Activated T-helper 2 cell treated with anti-CD3 and anti-CD28 coated beads, Interferon-gamma antibody, Interleukin-2, Interleukin-4, amounts not matched to agents 10 μg/mL and 5 μg/mL and 100 μg/mL, durations not matched to agents 14 hours and 24 hours and 36 hours (primary cell): ENCODE results near the gene LHFPL2. TPM values are rescaled to one million over a fixed set of nuclear protein-coding genes. Genes with fewer than 3 reads are reported as not detected.
"Not testable (repeated sequence)": the region's sequence is repeated elsewhere in the genome, so short reads cannot be mapped to it uniquely, and the experiment has no call there.

Source experiments
- DNase-seq: peaks from one replicate; pipeline ENCODE4 v3.0.0; 2021; ENCODE audit warnings: low spot score
- H3K27ac Mint-ChIP-seq: one replicate; pipeline ENCODE4 v1.8.0; 2021; ENCODE audit warnings: mixed read lengths
- H3K27me3 Mint-ChIP-seq: one replicate; pipeline ENCODE4 v1.8.0; 2021; ENCODE audit warnings: low read depth, mixed read lengths
- H3K36me3 Mint-ChIP-seq: one replicate; pipeline ENCODE4 v1.8.0; 2021; ENCODE audit warnings: low read depth, mixed read lengths
- H3K4me1 Mint-ChIP-seq: one replicate; pipeline ENCODE4 v1.8.0; 2021; ENCODE audit warnings: low read depth, mixed read lengths
- H3K4me3 Mint-ChIP-seq: one replicate; pipeline ENCODE4 v1.8.0; 2021; ENCODE audit warnings: low read depth, mild to moderate bottlenecking, moderate library complexity, mixed read lengths
- H3K9me3 Mint-ChIP-seq: one replicate; pipeline ENCODE4 v1.8.0; 2021; ENCODE audit warnings: mixed read lengths
- intact Hi-C: fragments of 100-400 bp; cut with micrococcal nuclease; formaldehyde crosslinking; loops from one replicate; pipeline ENCODE4 v1.15.1; 2023
- total RNA-seq: library from RNA; stranded (reverse); gene quantifications from 2 replicates; pipeline ENCODE4 v1.2.3, GENCODE V29; 2022

LHFPL2 gene
- total RNA-seq, 1 donor from 2014 or later: 0.16 TPM

DNA sequence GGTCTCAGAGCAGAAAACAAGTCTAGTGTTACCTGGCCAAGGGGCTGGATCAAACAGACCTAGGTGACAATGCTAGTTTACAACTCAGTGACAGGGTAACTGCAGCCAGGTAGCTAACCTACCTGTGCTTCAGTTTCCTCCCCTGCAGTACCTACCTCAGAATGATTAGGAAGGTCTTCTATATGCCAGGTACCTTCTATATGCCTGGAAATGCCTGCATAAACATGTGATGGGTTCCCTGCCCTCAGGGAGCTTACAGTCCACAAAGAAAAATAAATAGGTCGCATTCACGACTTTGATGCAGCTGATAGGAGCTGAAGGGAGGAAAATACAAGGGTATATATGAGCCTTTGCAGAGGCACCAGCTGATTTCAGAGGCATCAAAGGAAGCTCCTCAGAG lies 16.1 kb downstream of the LHFPL2 start:
- Mint-ChIP-seq H3K9me3 (no peaks in the 10 kb centered on the region), H3K4me3 (no peak overlapping the region), H3K4me1 (no peaks in the 10 kb centered on the region), H3K27ac (no peak overlapping the region), H3K36me3 (no peaks in the 10 kb centered on the region), H3K27me3 (peaks cover under 1% of the 10 kb centered on the region)
- intact Hi-C loops: no loop called here
- no peak for DNase-seq

DNA sequence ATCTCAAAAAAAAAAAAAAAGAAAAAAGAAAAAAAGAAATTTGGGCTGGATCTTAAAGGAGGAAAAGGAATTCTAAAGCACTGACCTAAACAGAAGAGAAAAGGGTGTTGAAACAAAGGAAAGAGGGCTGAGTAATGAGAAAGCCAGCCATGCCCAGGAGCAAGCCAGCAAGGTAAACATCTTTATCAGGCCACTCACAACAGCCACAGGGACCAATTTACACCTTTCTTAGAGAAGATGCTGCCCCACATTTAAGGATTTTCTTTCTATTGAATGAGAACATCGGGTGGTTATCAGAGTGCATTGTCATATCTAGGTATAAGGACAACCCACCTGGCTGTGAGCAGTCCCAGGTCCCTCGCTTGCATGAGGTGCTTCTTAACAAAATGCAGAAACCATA lies 16.6 kb downstream of the LHFPL2 start:
- Mint-ChIP-seq H3K27ac (no peak overlapping the region), H3K4me3 (no peak overlapping the region), H3K36me3 (no peaks in the 10 kb centered on the region), H3K4me1 (no peaks in the 10 kb centered on the region), H3K27me3 (peaks cover 2% of the 10 kb centered on the region), H3K9me3 (no peaks in the 10 kb centered on the region)
- intact Hi-C loops: no loop called here
- DNase-seq: no peak

DNA sequence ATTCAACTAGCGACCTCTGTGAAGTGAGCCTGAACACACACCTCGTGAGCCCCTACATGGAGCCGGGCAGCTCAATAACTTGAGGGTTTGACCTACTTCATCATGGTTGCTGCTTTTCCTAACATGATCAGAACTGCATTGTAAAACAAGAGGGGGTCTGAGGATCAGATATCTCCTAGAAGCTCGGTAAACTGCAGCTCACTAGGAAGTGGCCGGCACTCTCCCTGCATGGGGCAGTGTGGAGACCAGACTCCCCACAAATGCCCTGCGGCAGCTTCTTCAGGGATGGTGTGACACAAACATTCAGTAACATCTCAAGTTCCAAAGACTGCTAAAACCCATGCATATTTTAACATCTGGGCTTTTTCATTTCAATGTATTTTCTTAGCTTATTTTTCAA lies 18.5 kb downstream of the LHFPL2 start:
- Mint-ChIP-seq H3K36me3 (no peaks in the 10 kb centered on the region), H3K27ac (no peak overlapping the region), H3K4me1 (no peaks in the 10 kb centered on the region), H3K27me3 (peaks cover 2% of the 10 kb centered on the region), H3K4me3 (no peak overlapping the region), H3K9me3 (no peaks in the 10 kb centered on the region)
- intact Hi-C loops: no loop called here
- no peak for DNase-seq

DNA sequence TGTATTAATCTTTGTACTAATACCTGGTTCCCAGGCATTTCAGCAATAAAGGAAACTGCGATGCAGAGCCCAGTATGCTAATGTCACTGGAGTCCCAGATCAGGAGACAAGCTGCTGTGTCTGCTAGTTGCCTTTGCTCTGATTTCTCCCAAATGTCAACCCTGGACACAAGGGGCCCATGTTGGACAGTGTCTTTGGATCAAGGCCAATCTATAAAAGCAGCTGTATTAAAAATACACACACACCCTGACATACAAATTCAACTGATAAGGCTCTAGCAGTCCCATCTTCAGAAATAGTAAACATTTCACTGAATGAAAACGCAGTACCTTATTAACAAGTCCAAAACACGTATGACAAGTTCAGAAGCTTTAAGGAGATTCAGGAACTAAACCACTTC lies 18.9 kb downstream of the LHFPL2 start:
- no peaks in the 10 kb centered on the region for H3K36me3 Mint-ChIP-seq
- H3K27me3 Mint-ChIP-seq: peaks cover 2% of the 10 kb centered on the region
- H3K9me3 Mint-ChIP-seq: no peaks in the 10 kb centered on the region
- H3K27ac Mint-ChIP-seq: no peak overlapping the region
- DNase-seq: no peak
- intact Hi-C loops: no loop called here
- H3K4me1 Mint-ChIP-seq: no peaks in the 10 kb centered on the region
- H3K4me3 Mint-ChIP-seq: no peak overlapping the region

DNA sequence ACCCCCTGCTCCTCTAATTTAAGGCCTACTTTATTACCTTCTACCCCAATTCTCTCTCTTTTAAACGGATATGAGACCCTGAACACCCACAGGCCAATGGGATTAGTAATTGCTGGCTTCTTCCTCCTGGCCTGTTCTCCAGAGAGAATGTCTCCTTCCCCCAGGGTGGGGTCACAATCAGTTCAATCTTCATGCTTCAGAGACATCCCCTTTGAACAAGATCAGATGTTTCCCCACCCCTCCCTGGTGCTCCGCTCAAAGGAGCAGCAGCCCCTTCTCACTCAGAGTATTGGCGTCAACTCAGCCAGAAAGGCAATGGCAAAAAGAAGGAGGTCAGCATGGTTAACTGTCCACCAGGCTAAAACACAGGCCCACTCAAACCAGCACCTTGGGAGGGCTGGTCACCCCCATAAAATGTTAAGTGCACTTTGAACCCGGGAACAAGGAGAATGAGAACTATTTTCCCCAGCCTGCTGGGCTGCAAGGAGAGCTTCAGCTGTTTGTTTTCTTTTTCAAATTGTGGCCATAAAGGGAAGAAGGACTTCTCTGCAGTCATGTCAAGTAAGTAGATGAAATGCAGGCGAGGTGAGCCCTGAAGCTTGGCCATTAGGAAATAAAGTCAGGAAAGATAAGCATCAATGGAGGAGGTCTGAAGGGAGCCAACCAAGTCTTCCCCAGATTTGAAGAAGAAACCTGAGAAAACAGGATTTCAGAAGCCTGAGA lies 20.1 kb downstream of the LHFPL2 start:
- H3K9me3 Mint-ChIP-seq: no peaks in the 10 kb centered on the region
- no peak overlapping the region for H3K4me3 Mint-ChIP-seq
- intact Hi-C loops: no loop called here
- no peak overlapping the region for H3K27ac Mint-ChIP-seq
- H3K27me3 Mint-ChIP-seq: peaks cover 2% of the 10 kb centered on the region
- DNase-seq: no peak
- H3K36me3 Mint-ChIP-seq: no peaks in the 10 kb centered on the region
- no peaks in the 10 kb centered on the region for H3K4me1 Mint-ChIP-seq

DNA sequence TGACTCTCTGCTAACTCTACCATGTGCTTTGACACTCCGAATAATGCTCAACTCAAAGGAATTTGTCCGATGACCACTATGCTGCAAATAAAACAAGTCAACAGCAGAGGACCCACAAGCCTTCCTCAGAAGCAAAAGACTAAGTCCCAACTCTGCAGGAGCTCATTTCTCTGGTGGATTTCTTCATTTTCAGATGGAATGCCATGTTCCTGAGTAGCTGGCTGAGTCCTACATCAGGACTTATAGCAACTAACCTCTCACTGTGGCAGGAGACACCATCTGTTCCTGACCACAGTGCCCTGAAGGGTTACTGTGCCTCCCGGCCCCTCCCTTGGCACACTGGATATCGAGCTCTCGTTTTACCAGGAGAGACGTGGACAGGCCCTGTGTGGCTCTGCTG lies 20.8 kb downstream of the LHFPL2 start:
- Mint-ChIP-seq H3K36me3 (no peaks in the 10 kb centered on the region), H3K4me3 (no peak overlapping the region), H3K9me3 (no peaks in the 10 kb centered on the region), H3K27ac (no peak overlapping the region), H3K4me1 (no peaks in the 10 kb centered on the region), H3K27me3 (peaks cover 3% of the 10 kb centered on the region)
- intact Hi-C loops: no loop called here
- DNase-seq: no peak

DNA sequence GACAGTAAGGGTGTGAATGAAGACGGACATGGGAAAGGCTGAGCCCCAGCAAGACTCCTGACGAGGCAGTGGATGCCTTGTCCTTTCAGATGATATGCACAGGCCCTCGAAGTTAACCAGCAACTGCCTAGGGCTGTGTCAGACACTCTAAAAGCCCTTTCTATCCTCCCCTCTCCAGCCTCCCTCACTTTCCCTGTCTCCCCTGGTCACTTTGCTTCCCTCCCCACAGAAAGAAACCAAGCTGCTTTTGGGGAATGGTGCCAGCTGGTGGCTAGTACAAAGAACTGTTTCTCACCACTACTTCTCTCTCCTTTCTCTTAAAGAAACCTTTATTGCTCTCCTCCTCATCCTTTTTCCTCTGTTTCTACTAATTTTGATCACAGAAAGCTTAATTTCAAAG lies 21.4 kb downstream of the LHFPL2 start:
- Mint-ChIP-seq H3K4me3 (no peak overlapping the region), H3K27ac (no peak overlapping the region), H3K27me3 (peaks cover 5% of the 10 kb centered on the region), H3K36me3 (no peaks in the 10 kb centered on the region), H3K9me3 (no peaks in the 10 kb centered on the region), H3K4me1 (no peaks in the 10 kb centered on the region)
- no peak for DNase-seq
- intact Hi-C loops: no loop called here

DNA sequence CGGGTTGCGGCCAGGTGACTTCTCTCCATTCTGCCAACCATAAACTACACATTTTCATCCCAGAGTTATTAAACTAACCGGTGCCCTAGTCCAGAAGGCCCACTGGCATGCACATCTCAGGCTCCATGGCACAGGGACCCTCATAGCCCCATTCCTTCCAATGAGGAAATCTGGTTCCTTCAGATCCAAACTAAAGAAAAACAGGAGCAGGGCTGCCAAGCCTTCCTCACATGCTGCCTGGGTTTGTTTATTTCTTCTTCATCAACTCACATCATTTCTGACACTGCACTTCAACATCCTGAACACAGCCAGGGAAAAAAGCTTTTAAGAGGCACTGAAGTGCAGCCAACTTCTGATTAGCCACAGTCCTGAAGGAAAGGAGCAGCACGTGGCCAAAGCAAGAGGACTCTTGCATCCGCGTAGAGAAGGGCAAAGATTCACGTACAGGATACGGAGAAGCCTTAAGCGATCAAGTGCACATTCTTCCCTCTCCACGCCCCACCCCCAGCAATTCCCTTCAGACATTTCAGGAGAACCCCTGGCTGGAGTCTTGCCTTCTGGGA lies 22.5 kb downstream of the LHFPL2 start:
- Mint-ChIP-seq H3K27ac (no peak overlapping the region), H3K4me3 (no peak overlapping the region), H3K4me1 (no peaks in the 10 kb centered on the region), H3K9me3 (no peaks in the 10 kb centered on the region), H3K27me3 (peaks cover 5% of the 10 kb centered on the region), H3K36me3 (no peaks in the 10 kb centered on the region)
- intact Hi-C loops: no loop called here
- no peak for DNase-seq

DNA sequence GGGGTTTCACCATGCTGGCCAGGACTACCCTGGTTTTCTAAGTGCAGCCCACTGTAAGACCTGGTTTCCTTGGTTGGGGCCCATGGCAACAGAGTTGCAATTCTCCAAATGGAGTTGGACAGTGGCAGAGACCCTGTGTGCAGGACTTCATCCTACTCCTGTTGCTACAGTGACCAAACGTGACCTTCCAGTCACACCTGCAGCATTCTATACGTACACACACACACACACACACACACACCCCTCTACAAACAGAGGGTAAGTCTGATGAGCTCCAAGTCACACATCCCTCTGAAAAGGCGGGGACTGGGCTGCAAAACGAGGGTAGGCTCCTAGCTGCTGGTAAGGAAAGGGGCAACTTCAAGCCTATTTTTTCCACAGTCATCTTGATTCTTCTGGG lies 23.6 kb downstream of the LHFPL2 start:
- no peaks in the 10 kb centered on the region for H3K9me3 Mint-ChIP-seq
- H3K27ac Mint-ChIP-seq: no peak overlapping the region
- H3K27me3 Mint-ChIP-seq: peaks cover 5% of the 10 kb centered on the region
- no peaks in the 10 kb centered on the region for H3K36me3 Mint-ChIP-seq
- H3K4me3 Mint-ChIP-seq: no peak overlapping the region
- intact Hi-C loops: no loop called here
- H3K4me1 Mint-ChIP-seq: no peaks in the 10 kb centered on the region
- DNase-seq: no peak

DNA sequence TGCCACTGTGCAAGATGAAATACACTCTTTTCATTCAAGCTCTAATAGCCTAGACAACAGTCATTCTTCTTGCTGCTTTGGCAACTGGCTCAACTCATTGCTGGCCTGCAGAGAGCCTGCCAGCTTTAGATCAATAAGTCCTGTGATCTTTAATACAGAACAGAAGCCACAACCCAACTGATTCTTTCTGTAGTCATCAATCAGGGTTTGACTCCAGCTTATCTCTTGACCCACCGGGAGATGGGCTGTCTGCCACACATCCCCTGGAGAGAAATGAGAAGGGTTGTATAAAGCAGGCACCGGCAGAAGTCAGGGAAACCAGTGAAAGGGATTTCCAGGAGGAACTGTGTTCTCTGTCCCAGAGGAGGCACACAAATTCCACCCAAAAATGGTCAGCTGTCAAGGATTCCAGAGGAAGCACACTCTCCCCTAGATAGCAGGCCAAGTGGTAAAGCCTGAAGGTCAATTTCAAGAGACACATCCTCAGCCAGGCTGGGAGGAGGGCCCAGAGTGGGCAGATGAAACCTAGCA lies 24.5 kb downstream of the LHFPL2 start:
- no peaks in the 10 kb centered on the region for H3K4me1 Mint-ChIP-seq
- DNase-seq: no peak
- peaks cover 5% of the 10 kb centered on the region for H3K27me3 Mint-ChIP-seq
- no peak overlapping the region for H3K27ac Mint-ChIP-seq
- H3K36me3 Mint-ChIP-seq: no peaks in the 10 kb centered on the region
- intact Hi-C loops: no loop called here
- H3K4me3 Mint-ChIP-seq: no peak overlapping the region
- H3K9me3 Mint-ChIP-seq: no peaks in the 10 kb centered on the region

DNA sequence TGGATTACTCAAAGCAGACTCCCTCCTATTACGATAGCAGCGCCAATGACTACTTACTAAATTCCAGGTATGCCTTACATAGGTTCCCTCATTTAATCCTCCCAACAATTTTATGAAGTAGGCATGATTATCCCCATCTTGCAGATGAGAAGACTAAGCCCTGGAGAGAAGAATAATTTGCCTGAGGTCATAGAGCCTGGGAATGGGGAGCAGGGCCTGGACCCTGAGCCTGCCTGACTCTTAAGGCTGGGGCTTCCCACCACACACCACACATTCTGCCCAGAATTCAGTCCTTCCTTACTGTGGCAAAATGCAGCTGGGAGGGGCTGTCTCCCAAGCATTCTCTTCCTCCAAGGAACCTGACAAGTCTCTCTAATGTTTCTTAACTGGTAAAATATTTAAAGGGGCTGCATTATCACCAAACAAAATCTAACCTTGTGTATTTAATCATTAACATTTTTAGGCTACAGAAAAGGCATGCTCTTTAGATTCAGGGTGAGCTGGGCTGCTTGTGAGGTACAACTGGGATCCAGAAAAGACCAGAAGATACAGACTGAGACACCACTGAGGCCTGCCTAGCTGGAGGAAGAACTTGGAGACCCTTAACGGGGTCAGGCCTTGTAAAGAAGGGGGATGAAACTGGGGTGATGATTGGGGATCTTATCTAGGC lies 26.1 kb downstream of the LHFPL2 start:
- H3K36me3 Mint-ChIP-seq: no peaks in the 10 kb centered on the region
- peaks cover 4% of the 10 kb centered on the region for H3K27me3 Mint-ChIP-seq
- no peak overlapping the region for H3K27ac Mint-ChIP-seq
- H3K9me3 Mint-ChIP-seq: no peaks in the 10 kb centered on the region
- intact Hi-C loops: no loop called here
- H3K4me1 Mint-ChIP-seq: no peaks in the 10 kb centered on the region
- no peak for DNase-seq
- no peak overlapping the region for H3K4me3 Mint-ChIP-seq

DNA sequence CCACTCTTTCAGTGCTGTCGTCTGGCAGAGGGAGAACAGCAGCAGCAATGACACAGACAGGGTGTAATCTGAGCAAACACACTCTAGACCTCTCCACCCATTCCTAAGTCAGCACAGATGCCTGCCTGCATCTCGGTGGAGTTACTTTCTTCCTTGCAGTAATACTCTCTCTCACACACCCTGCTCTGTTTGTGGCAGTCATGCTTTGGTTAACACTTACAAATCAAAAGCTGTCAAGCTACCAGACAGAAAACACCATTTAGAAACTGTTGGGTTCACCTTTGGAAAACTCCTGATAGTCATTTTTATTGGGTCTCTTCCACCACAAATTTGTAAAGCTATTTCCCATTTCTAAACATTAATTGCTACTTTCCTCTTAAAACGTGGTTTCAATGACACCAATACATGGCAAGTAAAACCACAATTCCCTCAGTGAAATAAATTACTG lies 27.3 kb downstream of the LHFPL2 start:
- no peaks in the 10 kb centered on the region for H3K4me1 Mint-ChIP-seq
- no peak overlapping the region for H3K27ac Mint-ChIP-seq
- no peaks in the 10 kb centered on the region for H3K36me3 Mint-ChIP-seq
- intact Hi-C loops: no loop called here
- no peaks in the 10 kb centered on the region for H3K9me3 Mint-ChIP-seq
- H3K27me3 Mint-ChIP-seq: peaks cover 3% of the 10 kb centered on the region
- no peak for DNase-seq
- H3K4me3 Mint-ChIP-seq: no peak overlapping the region

DNA sequence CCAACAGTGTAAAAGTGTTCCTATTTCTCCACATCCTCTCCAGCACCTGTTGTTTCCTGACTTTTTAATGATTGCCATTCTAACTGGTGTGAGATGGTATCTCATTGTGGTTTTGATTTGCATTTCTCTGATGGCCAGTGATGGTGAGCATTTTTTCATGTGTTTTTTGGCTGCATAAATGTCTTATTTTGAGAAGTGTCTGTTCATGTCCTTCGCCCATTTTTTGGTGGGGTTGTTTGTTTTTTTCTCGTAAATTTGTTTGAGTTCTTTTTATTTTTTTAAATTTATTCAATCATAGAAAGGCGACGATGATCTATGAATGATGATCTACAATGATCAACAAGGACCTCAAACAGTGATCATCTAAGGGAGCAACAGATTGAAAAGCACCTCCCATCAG lies 28.5 kb downstream of the LHFPL2 start:
- H3K4me1 Mint-ChIP-seq, DNase-seq, H3K36me3 Mint-ChIP-seq, H3K27me3 Mint-ChIP-seq, intact Hi-C loops, H3K4me3 Mint-ChIP-seq, H3K27ac Mint-ChIP-seq, H3K9me3 Mint-ChIP-seq: not testable (repeated sequence)
